HG02798 (cell line): ENCODE data around the gene PLEKHG3.

Experiments
- ATAC-seq: cut with Tn5 transposase; IDR thresholded peaks from one replicate; pipeline ENCODE4 v1.9.1; 2021; ENCODE audit warnings: mild to moderate bottlenecking; ENCODE audit not compliant: unreplicated experiment, poor library complexity

Gene PLEKHG3

DNA sequence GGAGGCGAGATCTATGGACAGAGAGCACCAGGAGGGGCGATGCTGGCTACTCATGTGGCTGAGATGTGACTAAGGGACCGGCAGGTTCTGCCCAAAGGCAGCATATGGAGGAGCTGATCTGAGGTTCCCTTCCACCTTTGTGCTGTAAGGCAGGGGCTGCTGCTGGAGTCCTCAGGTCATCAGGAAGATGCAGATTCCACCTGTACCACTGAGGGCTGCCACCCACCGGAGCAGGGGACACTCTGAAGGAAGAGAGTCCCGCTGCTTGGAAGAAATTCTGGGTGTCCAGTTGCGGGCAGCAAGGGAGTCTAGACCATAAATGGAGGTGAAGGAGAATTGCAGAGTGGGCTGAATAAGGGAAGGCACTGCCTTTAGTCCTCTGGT is 55.3 kb downstream of the PLEKHG3 start:
- no peak for ATAC-seq

- ATAC-seq: no peak
Observed at GRCh38 chr14:64760146-64760755, 56.0 kb downstream of the PLEKHG3 start.

DNA sequence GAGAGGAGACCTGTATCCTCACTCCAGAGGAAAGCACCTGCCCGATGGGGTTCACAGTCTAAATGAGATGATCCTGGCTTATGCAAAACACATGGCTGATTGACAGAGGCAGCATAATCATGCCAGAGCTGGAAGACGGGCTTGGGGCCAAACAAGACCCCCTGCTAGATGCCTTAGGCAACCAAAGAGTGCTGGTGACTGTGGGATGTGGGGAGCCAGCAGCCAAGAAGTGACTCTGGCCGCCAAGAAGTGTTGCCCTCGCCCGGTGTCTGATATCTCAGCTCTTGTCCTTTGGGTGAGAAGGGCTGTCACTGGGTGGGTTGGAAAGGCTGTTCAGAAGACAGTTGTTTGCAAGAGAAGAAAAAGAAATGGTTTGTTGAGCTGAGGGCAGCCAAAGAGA is 56.7 kb downstream of the PLEKHG3 start:
- ATAC-seq: no peak

- ATAC-seq: no peak
Observed at GRCh38 chr14:64761441-64762043, 57.3 kb downstream of the PLEKHG3 start.

- ATAC-seq: no peak
Observed at GRCh38 chr14:64762044-64763034, 58.1 kb downstream of the PLEKHG3 start.

DNA sequence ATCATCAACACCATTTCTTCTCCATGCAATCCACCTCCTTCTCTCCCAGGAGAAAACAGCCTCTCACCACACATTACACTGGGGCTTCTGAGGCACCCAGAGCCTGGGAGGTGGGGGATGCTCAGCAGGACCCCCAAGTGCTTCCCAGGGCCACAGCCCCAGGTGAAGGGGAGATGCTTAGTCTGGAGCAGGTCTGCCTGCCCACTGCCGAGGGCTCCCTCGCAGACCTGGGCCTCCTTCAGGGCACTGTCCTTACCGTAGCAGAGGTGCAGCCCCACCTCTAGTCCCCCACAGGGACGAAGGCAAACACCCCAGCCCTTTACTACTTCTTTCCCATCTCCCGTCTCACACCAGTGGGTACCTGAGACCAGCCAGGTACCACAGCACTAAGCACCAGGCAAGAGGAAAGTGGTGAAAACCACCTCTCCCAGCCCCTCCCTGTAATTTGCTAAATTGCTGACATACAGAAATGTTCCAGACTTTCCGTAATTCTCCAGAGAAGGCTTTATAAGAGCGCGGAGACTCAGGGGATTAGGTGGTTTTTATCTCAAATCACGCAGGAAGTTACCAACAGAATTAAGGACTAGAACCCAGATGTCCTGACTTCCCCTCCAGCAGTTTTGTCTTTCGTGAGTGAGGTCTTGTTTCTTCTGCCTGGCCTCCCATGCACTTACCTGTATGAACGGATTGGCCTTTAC is 59.0 kb downstream of the PLEKHG3 start:
- no peak for ATAC-seq

- no peak for ATAC-seq
Observed at GRCh38 chr14:64763801-64764621, 59.8 kb downstream of the PLEKHG3 start.

DNA sequence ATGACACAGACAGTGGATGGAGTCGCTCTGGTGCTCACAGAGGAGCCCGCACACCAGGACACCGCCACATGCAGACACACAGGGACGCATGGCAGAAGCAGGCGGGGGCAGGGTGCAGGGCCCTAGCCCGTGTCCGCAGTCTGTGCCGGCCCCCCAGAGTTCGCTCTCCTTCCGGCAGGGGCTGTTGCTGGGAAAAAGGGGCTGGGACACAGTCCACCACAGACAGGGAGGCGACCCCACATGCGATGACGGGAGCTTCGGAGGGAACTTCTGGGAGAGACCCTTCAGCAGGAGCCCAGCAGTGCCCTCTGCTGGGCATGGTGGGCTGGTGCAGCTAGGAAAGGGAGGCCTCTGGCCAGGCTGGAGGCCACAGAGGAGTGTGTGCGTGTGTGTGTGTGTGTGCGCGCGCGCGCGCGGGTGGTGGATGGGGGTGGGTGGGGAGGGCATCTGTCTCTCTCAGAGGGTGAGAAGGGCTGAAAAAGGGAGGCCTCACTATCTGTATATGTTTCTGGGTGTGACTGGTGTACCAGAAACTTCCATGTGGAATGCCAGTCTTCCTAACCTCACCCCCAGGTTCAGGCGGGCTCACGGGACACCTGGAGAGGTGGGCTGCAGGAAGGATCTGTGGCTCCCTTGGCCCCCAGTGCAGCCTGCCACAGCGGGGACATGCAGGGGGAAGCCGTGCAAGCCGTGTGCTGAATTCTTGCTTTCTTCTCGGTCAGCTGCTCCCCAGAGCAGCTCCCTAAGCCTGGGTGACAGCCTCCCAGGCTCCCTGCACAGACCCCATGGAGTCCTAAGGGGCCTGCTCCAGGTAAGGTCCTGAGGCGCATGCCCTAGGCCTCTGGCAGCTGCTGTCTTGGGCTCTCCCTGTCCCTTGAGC is 60.7 kb downstream of the PLEKHG3 start:
- ATAC-seq: peak; percentile 65

DNA sequence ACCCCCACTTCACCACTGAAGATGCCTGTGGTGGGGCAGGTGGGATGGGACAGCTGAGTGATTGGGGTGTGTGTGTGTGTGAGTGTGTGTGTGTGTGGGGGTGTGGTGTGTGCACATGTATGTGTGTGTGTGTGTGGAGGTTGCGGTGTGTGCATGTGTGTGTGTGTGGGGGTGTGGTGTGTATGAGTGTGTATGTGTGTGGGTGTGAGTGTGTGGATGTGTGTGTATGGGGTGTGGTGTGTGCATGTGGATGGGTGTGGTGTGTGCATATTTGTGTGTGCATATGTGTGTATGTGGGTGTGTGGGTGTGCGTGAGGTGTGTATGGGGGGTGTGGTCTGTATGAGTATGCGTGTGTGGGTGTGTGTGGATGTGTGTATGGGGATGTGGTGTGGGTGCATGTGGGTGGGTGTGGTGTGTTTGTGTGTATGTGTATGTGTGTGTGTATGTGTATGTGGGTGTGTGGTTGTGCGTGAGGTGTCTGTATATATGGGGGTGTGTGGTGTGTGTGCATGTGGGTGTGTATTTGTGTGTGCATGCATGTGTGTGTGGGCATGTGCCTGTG is 61.6 kb downstream of the PLEKHG3 start:
- no peak for ATAC-seq

DNA sequence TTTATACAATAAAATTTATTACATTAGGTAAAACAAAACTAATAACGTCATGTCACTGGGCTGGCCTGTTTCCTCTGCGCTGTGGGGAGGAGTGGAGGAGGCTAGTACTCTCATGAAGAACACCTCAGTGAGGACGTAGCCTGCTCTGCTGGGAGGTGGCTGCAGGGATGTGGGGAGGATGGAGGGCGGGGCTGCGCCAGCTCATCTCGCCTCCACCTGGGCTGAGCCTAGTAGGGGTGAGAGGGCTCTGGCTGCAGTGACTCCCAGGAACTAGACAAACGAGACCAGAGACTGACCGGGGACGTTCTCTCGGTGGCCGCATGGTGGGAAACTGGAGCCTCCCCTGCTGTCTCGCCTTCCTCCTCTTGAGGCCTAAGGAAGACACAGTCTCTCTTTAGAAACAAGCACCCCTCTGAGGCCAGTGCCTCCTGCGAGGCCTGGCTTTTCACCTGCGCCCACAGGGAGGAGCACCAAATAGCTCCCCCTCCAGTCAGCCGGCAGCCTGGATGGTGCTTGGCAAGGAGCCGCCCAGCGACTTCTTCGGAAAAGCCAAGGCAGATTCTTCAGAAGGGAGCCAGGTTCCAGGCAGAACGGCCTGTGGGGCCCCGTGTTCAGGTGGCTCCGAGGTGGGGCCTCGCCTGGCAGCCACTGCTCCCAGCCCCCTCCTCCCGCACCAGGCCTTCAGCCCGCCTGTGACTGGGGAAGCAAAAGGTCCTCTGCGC is 62.4 kb downstream of the PLEKHG3 start:
- no peak for ATAC-seq

- no peak for ATAC-seq
Observed at GRCh38 chr14:64767215-64767964, 63.2 kb downstream of the PLEKHG3 start.

GRCh38 chr14:64768401-64769095 is 64.3 kb downstream of the PLEKHG3 start:
- ATAC-seq: no peak

DNA sequence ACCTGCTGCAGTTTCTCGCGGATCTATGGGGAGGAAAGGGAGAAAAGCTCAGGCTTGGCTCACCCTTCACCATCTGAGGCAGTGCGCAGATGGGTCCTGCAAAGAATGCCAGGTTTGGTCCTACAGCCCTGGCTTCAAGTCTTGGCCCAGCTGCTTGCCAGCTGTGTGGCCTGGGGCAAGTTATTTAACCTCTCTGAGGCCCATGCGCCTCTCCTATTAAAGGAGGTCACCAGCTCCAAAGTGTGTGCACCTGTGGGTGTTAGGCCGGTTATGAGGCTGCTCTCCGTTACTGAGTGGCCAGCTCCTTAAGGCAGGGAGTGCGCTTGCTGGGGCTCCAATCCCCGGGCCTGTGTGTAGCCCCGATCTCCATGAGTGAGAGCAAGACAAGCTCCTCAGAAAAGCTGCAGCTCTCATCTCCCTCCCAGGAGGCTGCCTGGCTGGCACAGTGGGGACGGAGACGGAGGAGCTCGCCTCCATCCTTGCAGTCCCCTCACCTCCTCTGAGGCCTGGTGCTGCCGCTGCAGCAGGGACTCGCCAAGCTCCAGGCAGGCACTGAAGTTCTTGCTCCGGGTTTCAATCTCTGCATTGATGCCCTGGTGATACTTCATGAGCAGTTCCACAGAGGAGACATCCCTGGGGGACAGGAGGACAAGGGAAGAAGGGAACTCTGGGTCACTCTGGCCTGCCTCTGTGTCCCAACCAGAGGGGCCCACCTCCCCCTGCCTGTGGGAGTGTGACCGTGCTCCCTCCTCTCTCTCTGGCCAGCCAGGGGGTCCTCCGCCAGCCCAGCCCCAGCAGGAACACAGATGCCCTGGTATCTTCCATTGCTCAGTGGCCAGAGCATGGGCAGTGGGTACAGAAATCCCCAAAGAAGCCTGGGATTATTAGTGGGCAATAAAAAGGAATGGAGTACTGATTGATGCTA is 65.1 kb downstream of the PLEKHG3 start:
- no peak for ATAC-seq

- ATAC-seq: no peak
Observed at GRCh38 chr14:64770751-64771150, 66.5 kb downstream of the PLEKHG3 start.

DNA sequence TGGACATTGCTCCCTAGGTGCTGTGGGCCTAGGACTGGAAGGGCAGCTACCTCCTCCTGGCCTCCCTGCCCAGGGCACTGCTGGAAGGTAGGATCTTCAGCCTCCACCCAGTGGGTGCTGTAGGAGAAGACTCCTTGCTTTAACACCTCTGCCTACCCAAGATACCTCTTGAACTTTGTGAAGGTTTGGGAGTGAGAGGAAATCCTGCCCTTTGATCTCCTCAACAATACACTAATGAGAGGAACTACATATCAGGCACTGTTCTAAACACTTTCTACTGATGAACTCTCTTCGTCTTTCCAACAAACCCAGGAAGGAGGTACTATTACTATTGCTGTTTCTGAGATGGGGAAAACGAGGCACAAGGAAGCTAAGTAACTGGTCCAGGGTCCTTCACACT is 66.9 kb downstream of the PLEKHG3 start:
- ATAC-seq: no peak
